T-helper 1 cell treated with Interleukin-12 subunit alpha and Interleukin-12 subunit beta and Interleukin-4 antibody, amounts not matched to agents 30 μg/mL and 1 μg/mL, for 36 hours (primary cell): ENCODE data around the gene CCNK.
A peak's percentile ranks its signal among the peaks of the same experiment; 100 is the strongest.

ENCODE experiments used
- H3K27ac Mint-ChIP-seq: one replicate; pipeline ENCODE4 v1.8.0; 2021; ENCODE audit warnings: mild to moderate bottlenecking, mixed read lengths
- H3K27me3 Mint-ChIP-seq: one replicate; pipeline ENCODE4 v1.8.0; 2021; ENCODE audit warnings: low read depth, mixed read lengths
- H3K36me3 Mint-ChIP-seq: one replicate; pipeline ENCODE4 v1.8.0; 2021; ENCODE audit warnings: low read depth, mixed read lengths
- H3K4me1 Mint-ChIP-seq: one replicate; pipeline ENCODE4 v1.8.0; 2021; ENCODE audit warnings: low read depth, mixed read lengths
- H3K4me3 Mint-ChIP-seq: one replicate; pipeline ENCODE4 v1.8.0; 2021; ENCODE audit warnings: mild to moderate bottlenecking, moderate library complexity, mixed read lengths
- H3K9me3 Mint-ChIP-seq: one replicate; pipeline ENCODE4 v1.8.0; 2021; ENCODE audit warnings: mixed read lengths

The CCNK gene

GRCh38 chr14:99480917-99481744 lies at the start of gene CCNK:
TSS of gene CCNK (plus strand) at chr14:99481409. CDS start at chr14:99492678, 11,269 bp downstream.
- H3K36me3 Mint-ChIP-seq: peaks cover 3% of the 10 kb centered on the region
- peak within 1 kb of the TSS; percentile 96 for H3K4me3 Mint-ChIP-seq
- peaks cover 36% of the 10 kb centered on the region for H3K4me1 Mint-ChIP-seq
- peak within 1 kb of the TSS; percentile 99 for H3K27ac Mint-ChIP-seq
- no peaks in the 10 kb centered on the region for H3K27me3 Mint-ChIP-seq
- no peaks in the 10 kb centered on the region for H3K9me3 Mint-ChIP-seq

- H3K27me3 Mint-ChIP-seq: no peaks in the 10 kb centered on the region
- H3K4me3 Mint-ChIP-seq: no peak overlapping the region
- H3K4me1 Mint-ChIP-seq: peaks cover 17% of the 10 kb centered on the region
- peaks cover 51% of the 10 kb centered on the region for H3K36me3 Mint-ChIP-seq
- H3K9me3 Mint-ChIP-seq: peaks cover 10% of the 10 kb centered on the region
- no peak overlapping the region for H3K27ac Mint-ChIP-seq
Observed at GRCh38 chr14:99431986-99432385, 49.2 kb upstream of the CCNK start.

GRCh38 chr14:99432485-99432884 lies 48.7 kb upstream of the CCNK start:
- Mint-ChIP-seq H3K4me3 (no peak overlapping the region), H3K36me3 (peaks cover 55% of the 10 kb centered on the region), H3K4me1 (peaks cover 22% of the 10 kb centered on the region), H3K27ac (no peak overlapping the region), H3K27me3 (no peaks in the 10 kb centered on the region), H3K9me3 (peaks cover 10% of the 10 kb centered on the region)

- Mint-ChIP-seq H3K36me3 (peaks cover 37% of the 10 kb centered on the region), H3K4me3 (no peak overlapping the region), H3K27ac (no peak overlapping the region), H3K4me1 (peaks cover 19% of the 10 kb centered on the region), H3K27me3 (no peaks in the 10 kb centered on the region), H3K9me3 (no peaks in the 10 kb centered on the region)
Observed at GRCh38 chr14:99435327-99435726, 45.9 kb upstream of the CCNK start.

- H3K4me3 Mint-ChIP-seq: peak overlapping the region; percentile 45
Observed at GRCh38 chr14:99436247-99437180, 44.7 kb upstream of the CCNK start.

GRCh38 chr14:99437706-99438105 lies 43.5 kb upstream of the CCNK start:
- H3K4me1 Mint-ChIP-seq: peaks cover 32% of the 10 kb centered on the region
- no peaks in the 10 kb centered on the region for H3K9me3 Mint-ChIP-seq
- peak overlapping the region; percentile 74 for H3K27ac Mint-ChIP-seq
- H3K36me3 Mint-ChIP-seq: peaks cover 34% of the 10 kb centered on the region
- no peak overlapping the region for H3K4me3 Mint-ChIP-seq
- no peaks in the 10 kb centered on the region for H3K27me3 Mint-ChIP-seq

More at GRCh38 chr14:99436247-99437180, 44.7 kb upstream of the CCNK start:
- H3K9me3 Mint-ChIP-seq: no peaks in the 10 kb centered on the region
- H3K27ac Mint-ChIP-seq: peak overlapping the region; percentile 74
- no peaks in the 10 kb centered on the region for H3K27me3 Mint-ChIP-seq
- H3K36me3 Mint-ChIP-seq: peaks cover 27% of the 10 kb centered on the region
- peaks cover 23% of the 10 kb centered on the region for H3K4me1 Mint-ChIP-seq

GRCh38 chr14:99440278-99440677 lies 40.9 kb upstream of the CCNK start:
- no peaks in the 10 kb centered on the region for H3K27me3 Mint-ChIP-seq
- peaks cover 34% of the 10 kb centered on the region for H3K4me1 Mint-ChIP-seq
- no peaks in the 10 kb centered on the region for H3K9me3 Mint-ChIP-seq
- no peak overlapping the region for H3K27ac Mint-ChIP-seq
- H3K4me3 Mint-ChIP-seq: no peak overlapping the region
- H3K36me3 Mint-ChIP-seq: peaks cover 29% of the 10 kb centered on the region

GRCh38 chr14:99441157-99441870 lies 39.9 kb upstream of the CCNK start:
- Mint-ChIP-seq H3K27ac (peak overlapping the region; percentile 29), H3K4me1 (peaks cover 27% of the 10 kb centered on the region), H3K9me3 (no peaks in the 10 kb centered on the region), H3K4me3 (no peak overlapping the region), H3K27me3 (no peaks in the 10 kb centered on the region), H3K36me3 (peaks cover 23% of the 10 kb centered on the region)

GRCh38 chr14:99441918-99442317 lies 39.3 kb upstream of the CCNK start:
- Mint-ChIP-seq H3K27me3 (no peaks in the 10 kb centered on the region), H3K4me3 (no peak overlapping the region), H3K36me3 (peaks cover 26% of the 10 kb centered on the region), H3K4me1 (peaks cover 21% of the 10 kb centered on the region), H3K27ac (no peak overlapping the region), H3K9me3 (no peaks in the 10 kb centered on the region)

DNA sequence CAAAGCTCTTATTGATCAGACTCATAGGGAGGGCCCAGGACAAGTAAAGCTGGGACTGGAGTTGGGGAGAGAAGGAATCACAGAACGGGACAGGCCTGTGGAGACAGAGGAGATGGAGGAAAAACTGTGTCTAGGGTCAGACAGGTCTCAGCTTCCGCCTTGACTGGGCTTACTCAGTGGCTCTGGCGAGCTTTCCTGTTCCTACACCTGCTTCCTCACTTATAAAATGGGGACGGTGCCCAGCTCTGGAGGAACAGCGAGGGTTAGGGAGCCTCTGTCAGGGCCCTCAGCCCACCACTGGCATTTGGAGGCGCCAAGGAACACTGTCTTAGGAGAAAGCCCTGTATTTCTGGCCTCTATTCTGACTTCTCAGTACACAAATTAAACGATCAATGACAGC lies 35.3 kb upstream of the CCNK start:
- Mint-ChIP-seq H3K27ac (no peak overlapping the region), H3K9me3 (no peaks in the 10 kb centered on the region), H3K4me3 (no peak overlapping the region), H3K36me3 (peaks cover 25% of the 10 kb centered on the region), H3K27me3 (no peaks in the 10 kb centered on the region), H3K4me1 (peaks cover 21% of the 10 kb centered on the region)

DNA sequence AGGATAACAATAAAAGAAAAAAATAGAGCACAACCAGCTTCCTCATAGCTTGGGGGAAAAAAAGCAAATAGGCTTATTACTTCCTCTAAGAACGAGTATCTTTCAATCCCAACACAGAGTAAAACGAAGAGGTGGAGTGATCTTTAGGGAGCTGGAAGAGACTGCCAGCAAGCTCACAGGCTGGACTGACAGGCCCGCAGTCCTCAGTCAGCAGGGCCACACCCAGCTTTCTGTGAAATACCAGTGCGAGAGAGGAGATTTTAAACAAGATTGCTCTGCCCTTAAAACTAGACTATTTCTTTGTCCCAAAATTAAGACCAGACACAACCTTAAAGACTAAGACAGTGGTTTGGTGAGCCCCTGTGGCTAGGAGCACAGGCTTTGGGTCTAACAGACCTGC lies 33.5 kb upstream of the CCNK start:
- Mint-ChIP-seq H3K4me3 (no peak overlapping the region), H3K9me3 (no peaks in the 10 kb centered on the region), H3K27ac (no peak overlapping the region), H3K36me3 (peaks cover 18% of the 10 kb centered on the region), H3K4me1 (peaks cover 8% of the 10 kb centered on the region), H3K27me3 (no peaks in the 10 kb centered on the region)

DNA sequence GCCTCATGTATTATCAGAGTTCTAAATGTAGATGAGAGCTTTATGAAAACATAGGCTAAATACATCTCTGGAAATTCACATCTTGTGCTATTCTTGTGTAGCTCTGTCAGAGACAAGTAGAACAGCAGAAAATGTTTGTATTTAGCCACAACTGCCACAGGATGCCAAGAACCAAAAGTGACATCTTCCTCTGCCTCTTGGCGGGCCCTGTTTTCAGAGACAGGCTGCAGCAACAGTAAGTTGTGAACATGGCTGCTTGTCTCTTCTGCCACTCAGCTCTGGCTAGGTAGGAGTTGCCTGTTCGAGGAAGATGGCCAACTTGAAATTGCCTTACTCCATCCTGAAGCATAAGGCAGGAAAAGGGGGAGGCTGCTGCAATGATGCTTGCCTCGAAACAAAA lies 30.9 kb upstream of the CCNK start:
- no peaks in the 10 kb centered on the region for H3K9me3 Mint-ChIP-seq
- H3K27ac Mint-ChIP-seq: no peak overlapping the region
- no peak overlapping the region for H3K4me3 Mint-ChIP-seq
- no peaks in the 10 kb centered on the region for H3K27me3 Mint-ChIP-seq
- peaks cover 17% of the 10 kb centered on the region for H3K36me3 Mint-ChIP-seq
- peaks cover 6% of the 10 kb centered on the region for H3K4me1 Mint-ChIP-seq

DNA sequence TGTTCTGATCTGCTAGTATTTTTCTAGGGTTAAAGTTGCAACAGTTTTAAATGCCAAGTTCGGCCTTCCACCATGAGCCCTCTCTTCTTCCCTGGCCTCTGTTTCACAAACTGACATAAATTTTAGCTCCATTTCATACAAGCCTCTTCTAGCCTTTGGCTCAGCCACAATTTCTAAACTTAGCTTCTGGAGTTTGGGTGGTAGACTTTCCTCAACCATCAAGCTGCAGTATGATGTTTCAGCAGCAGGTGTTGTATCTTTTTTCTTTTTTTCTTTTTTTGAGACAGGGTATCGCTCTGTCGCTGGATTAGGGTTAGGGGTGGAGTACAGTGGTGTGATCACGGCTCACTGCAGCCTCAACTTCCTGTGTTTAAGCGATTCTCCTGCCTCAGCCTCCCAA lies 30.0 kb upstream of the CCNK start:
- Mint-ChIP-seq H3K27me3 (no peaks in the 10 kb centered on the region), H3K27ac (no peak overlapping the region), H3K4me1 (peaks cover 6% of the 10 kb centered on the region), H3K4me3 (no peak overlapping the region), H3K36me3 (peaks cover 16% of the 10 kb centered on the region), H3K9me3 (no peaks in the 10 kb centered on the region)

- Mint-ChIP-seq H3K4me3 (no peak overlapping the region), H3K36me3 (peaks cover 18% of the 10 kb centered on the region), H3K27ac (no peak overlapping the region), H3K4me1 (peaks cover 4% of the 10 kb centered on the region), H3K27me3 (no peaks in the 10 kb centered on the region), H3K9me3 (no peaks in the 10 kb centered on the region)
Observed at GRCh38 chr14:99452968-99453367, 28.2 kb upstream of the CCNK start.
